ENCODE results near the gene STXBP1.

GRCh38 chr9:127598839-127599549 lies 13.1 kb upstream of the STXBP1 start:
- no peak for TF ChIP-seq ZNF580 (tag by site-specific recombination; IDR thresholded peaks at IDR 0.05)
- TF ChIP-seq CTCF (tag by site-specific recombination; IDR thresholded peaks at IDR 0.05) = no peak
- no peak for TF ChIP-seq HOXA7 (CRISPR knock-in tag; IDR thresholded peaks at IDR 0.05; ENCODE audit: borderline replicate concordance)
- TF ChIP-seq ZNF133 (tag by site-specific recombination; IDR thresholded peaks at IDR 0.05) = no peak

All from HEK293 (cell line).